Smooth muscle cell (in vitro differentiated cells): ENCODE results near the gene PTPRM. TPM values are rescaled to one million over a fixed set of nuclear protein-coding genes. Genes with fewer than 3 reads are reported as not detected.

Experiments
- DNase-seq: peaks from one replicate; lab custom pipeline; 2025; ENCODE audit not compliant: unreplicated experiment; lab: John Stamatoyannopoulos, UW
- H2AFZ ChIP-seq: fragments of 200-600 bp; sonication (generic); 2 replicates; pipeline ENCODE4 v1.6.0; 2016; ENCODE audit warnings: antibody characterized with exemption, low read depth, mild to moderate bottlenecking
- H3F3A ChIP-seq: fragments of 200-600 bp; sonication (generic); 2 replicates; pipeline ENCODE4 v1.6.0; 2017; ENCODE audit warnings: antibody characterized with exemption, low read depth
- H3K27ac ChIP-seq: fragments of 200-600 bp; sonication (generic); 2 replicates; pipeline ENCODE4 v1.5.1; 2016; ENCODE audit warnings: low read depth, mild to moderate bottlenecking
- H3K27me3 ChIP-seq: fragments of 200-600 bp; sonication (generic); 2 replicates; pipeline ENCODE4 v1.6.1; 2016; ENCODE audit warnings: low read depth, mild to moderate bottlenecking
- H3K36me3 ChIP-seq: fragments of 200-600 bp; sonication (generic); 2 replicates; pipeline ENCODE4 v1.5.1; 2016; ENCODE audit warnings: low read depth
- H3K4me1 ChIP-seq: fragments of 200-600 bp; sonication (generic); 2 replicates; pipeline ENCODE4 v1.5.1; 2016; ENCODE audit warnings: low read depth
- H3K4me2 ChIP-seq: fragments of 200-600 bp; sonication (generic); 2 replicates; pipeline ENCODE4 v1.6.0; 2016; ENCODE audit warnings: mild to moderate bottlenecking
- H3K4me3 ChIP-seq: fragments of 200-600 bp; sonication (generic); 2 replicates; pipeline ENCODE4 v1.5.1; 2016; ENCODE audit warnings: mild to moderate bottlenecking
- H3K79me2 ChIP-seq: fragments of 200-600 bp; sonication (generic); 2 replicates; pipeline ENCODE4 v1.6.0; 2016; ENCODE audit warnings: low read depth, mild to moderate bottlenecking
- H3K9ac ChIP-seq: fragments of 200-600 bp; sonication (generic); 2 replicates; pipeline ENCODE4 v1.6.0; 2016; ENCODE audit warnings: low read depth
- H3K9me3 ChIP-seq: fragments of 200-600 bp; sonication (generic); replicated peaks from 2 replicates; pipeline ENCODE4 v1.5.1; 2016; ENCODE audit warnings: low read depth
- H4K20me1 ChIP-seq: fragments of 200-600 bp; sonication (generic); 2 replicates; pipeline ENCODE4 v1.6.0; 2016; ENCODE audit warnings: low read depth
- CTCF ChIP-seq: fragments of 200-600 bp; sonication (generic); IDR thresholded peaks from 2 replicates; pipeline ENCODE4 v1.5.1; 2017; ENCODE audit warnings: borderline replicate concordance, mild to moderate bottlenecking, antibody characterized with exemption; ENCODE audit not compliant: insufficient read depth, poor library complexity, severe bottlenecking
- WGBS: methylation state at CpG from one replicate; pipeline ENCODE4 v1.1.7; 2016; ENCODE audit warnings: low lambda C conversion rate; 5-methylcytosine and 5-hydroxymethylcytosine counted together
- polyA plus RNA-seq: library from polyadenylated mRNA; unstranded; fragments of >200 nt; fragmentation: Nextera tagmentation; extraction: Ambion mirVana; gene quantifications from 2 replicates; pipeline ENCODE4 v1.2.1, GENCODE V29; 2016
- total RNA-seq: library from RNA; depleted of rRNA; stranded (reverse); fragments of >200 nt; gene quantifications from 2 replicates; pipeline ENCODE4 v1.2.3, GENCODE V29; 2014

The PTPRM gene
- total and polyA plus RNA-seq, 2 experiments from 2014 or later: 57.5 to 115 TPM

- H3K4me3 ChIP-seq: no peak overlapping the region
- TF ChIP-seq CTCF: no peak
- H4K20me1 ChIP-seq: peaks cover 65% of the 10 kb centered on the region
- peaks cover 20% of the 10 kb centered on the region for H3K79me2 ChIP-seq
- H3K4me2 ChIP-seq: no peak overlapping the region
- H3K9me3 ChIP-seq: no peaks in the 10 kb centered on the region
- H3K4me1 ChIP-seq: no peaks in the 10 kb centered on the region
- H3K27ac ChIP-seq: no peak overlapping the region
- no peak for DNase-seq
- H2AFZ ChIP-seq: no peak overlapping the region
- no peak overlapping the region for H3K9ac ChIP-seq
- no peaks in the 10 kb centered on the region for H3F3A ChIP-seq
- H3K36me3 ChIP-seq: no peaks in the 10 kb centered on the region
- H3K27me3 ChIP-seq: no peaks in the 10 kb centered on the region
Observed at GRCh38 chr18:8040021-8040420, 472.9 kb downstream of the PTPRM start.

GRCh38 chr18:8041526-8042111 is 474.5 kb downstream of the PTPRM start:
- Histone ChIP-seq H3F3A (no peaks in the 10 kb centered on the region), H2AFZ (no peak overlapping the region), H3K9me3 (no peaks in the 10 kb centered on the region), H3K4me1 (no peaks in the 10 kb centered on the region), H3K36me3 (no peaks in the 10 kb centered on the region), H3K4me2 (no peak overlapping the region), H3K9ac (no peak overlapping the region), H3K4me3 (no peak overlapping the region), H3K27me3 (no peaks in the 10 kb centered on the region), H4K20me1 (peaks cover 65% of the 10 kb centered on the region), H3K79me2 (peaks cover 24% of the 10 kb centered on the region), H3K27ac (no peak overlapping the region)
- no peak for TF ChIP-seq CTCF
- DNase-seq: no peak
- 83% methylated on average over 1 of the region's 1 CpG for WGBS

GRCh38 chr18:8044004-8044403 is 476.9 kb downstream of the PTPRM start:
- Histone ChIP-seq H3K4me3 (no peak overlapping the region), H3K4me1 (peaks cover 7% of the 10 kb centered on the region), H3K4me2 (no peak overlapping the region), H4K20me1 (peaks cover 45% of the 10 kb centered on the region), H2AFZ (no peak overlapping the region), H3K79me2 (peaks cover 24% of the 10 kb centered on the region), H3K27ac (no peak overlapping the region), H3K9me3 (no peaks in the 10 kb centered on the region), H3K36me3 (no peaks in the 10 kb centered on the region), H3F3A (no peaks in the 10 kb centered on the region), H3K9ac (no peak overlapping the region), H3K27me3 (no peaks in the 10 kb centered on the region)
- WGBS: 75% methylated on average over 4 of the region's 4 CpGs
- no peak for DNase-seq
- no peak for TF ChIP-seq CTCF

DNA sequence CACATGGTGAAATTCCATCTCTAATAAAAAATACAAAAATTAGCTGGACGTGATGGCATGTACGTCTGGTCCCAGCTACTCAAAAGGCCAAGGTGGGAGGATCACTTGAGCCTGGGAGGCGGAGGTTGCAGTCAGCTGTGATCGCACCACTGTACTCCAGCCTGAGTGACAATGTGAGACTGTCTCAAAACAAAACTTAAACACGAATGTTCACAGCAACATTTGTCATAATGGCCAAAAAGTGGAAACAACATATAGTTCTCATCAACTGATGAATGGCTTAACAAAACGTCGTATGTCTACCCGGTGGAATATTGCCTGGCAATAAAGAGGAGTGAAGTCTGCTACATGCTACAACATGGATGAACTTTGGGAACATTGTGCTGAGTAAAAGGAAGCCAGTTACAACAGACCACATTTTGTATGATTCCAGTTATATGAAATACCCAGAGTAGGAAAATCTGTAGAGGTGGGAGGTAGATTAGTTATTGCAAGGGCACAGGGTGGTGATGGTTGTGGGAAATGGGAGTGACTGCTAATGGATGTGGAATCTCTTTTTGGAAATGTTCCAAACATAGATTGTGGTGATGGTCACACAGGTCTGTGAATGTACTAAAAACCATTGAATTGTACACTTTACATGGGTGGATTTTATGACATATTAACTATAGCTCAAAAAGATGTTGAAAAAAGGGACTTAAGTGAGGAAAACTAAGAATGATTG is 478.2 kb downstream of the PTPRM start:
- Histone ChIP-seq H4K20me1 (peaks cover 33% of the 10 kb centered on the region), H3K36me3 (no peaks in the 10 kb centered on the region), H3K9me3 (no peaks in the 10 kb centered on the region), H3K27me3 (no peaks in the 10 kb centered on the region), H3F3A (no peaks in the 10 kb centered on the region), H3K79me2 (peaks cover 17% of the 10 kb centered on the region), H3K4me1 (peaks cover 10% of the 10 kb centered on the region), H3K4me3 (no peak overlapping the region), H3K4me2 (no peak overlapping the region), H2AFZ (no peak overlapping the region), H3K27ac (no peak overlapping the region), H3K9ac (no peak overlapping the region)
- DNase-seq: no peak
- TF ChIP-seq CTCF: no peak
- 97% methylated on average over 8 of the region's 8 CpGs for WGBS
